ENCODE results near the gene RGS18.

The RGS18 gene

GRCh38 chr1:192235127-192235526 lies 76.9 kb downstream of the RGS18 start:
- H3K4me1 ChIP-seq (ENCODE audit: control insufficient read depth, insufficient read depth, low read length), result no peaks in the 10 kb centered on the region

More at GRCh38 chr1:192235127-192235526, 76.9 kb downstream of the RGS18 start:
- no peaks in the 10 kb centered on the region for H3K9me3 ChIP-seq (ENCODE audit: control insufficient read depth, insufficient read depth, low read depth, low read length)
- no peak overlapping the region for H3K27ac ChIP-seq (ENCODE audit: extremely low read depth, low read depth, low read length)
- H3K4me3 ChIP-seq (ENCODE audit: low read depth, low read length), result no peak overlapping the region
- no peaks in the 10 kb centered on the region for H3K36me3 ChIP-seq (ENCODE audit: control insufficient read depth in 2 of 2, insufficient read depth in 1 of 2, low read length in 2 of 2)
- no peak for TF ChIP-seq ZNF426 (tag by site-specific recombination; IDR thresholded peaks at IDR 0.05)
- no peak for TF ChIP-seq MZF1 (tag by site-specific recombination; IDR thresholded peaks at IDR 0.05; ENCODE audit: borderline replicate concordance)
- TF ChIP-seq ZNF341 (tag by site-specific recombination; IDR thresholded peaks at IDR 0.05; ENCODE audit: low read depth), result no peak
- TF ChIP-seq ZNF202 (tag by site-specific recombination; IDR thresholded peaks at IDR 0.05; ENCODE audit: borderline replicate concordance), result no peak
- TF ChIP-seq YY2 (tag by site-specific recombination; IDR thresholded peaks at IDR 0.05), result no peak
- TF ChIP-seq ZSCAN23 (tag by site-specific recombination; IDR thresholded peaks at IDR 0.05), result no peak
- TF ChIP-seq ZNF10 (tag by site-specific recombination; IDR thresholded peaks at IDR 0.05), result no peak
- no peak for TF ChIP-seq FEZF1 (tag by site-specific recombination; IDR thresholded peaks at IDR 0.05)
- TF ChIP-seq ZNF416 (tag by site-specific recombination; IDR thresholded peaks at IDR 0.05), result no peak
- no peak for TF ChIP-seq ZNF518A (tag by site-specific recombination; conservative IDR thresholded peaks at IDR 0.05; ENCODE audit: low read depth)
- CTCF ChIA-PET, result no interaction called here
- POLR2A ChIA-PET, result no interaction called here
